SK-N-MC (cell line): ENCODE data around the gene EPC2.

Experiments used
- EZH2 ChIP-seq: fragments of 200-600 bp; sonication (generic); IDR thresholded peaks from one replicate; pipeline ENCODE4 v1.6.1; 2017; ENCODE audit warnings: antibody characterized with exemption
- POLR2AphosphoS5 ChIP-seq: IDR thresholded peaks from 2 replicates; pipeline ENCODE4 v1.6.1; 2012; ENCODE audit warnings: mild to moderate bottlenecking, low read depth, low read length, borderline replicate concordance

DNA sequence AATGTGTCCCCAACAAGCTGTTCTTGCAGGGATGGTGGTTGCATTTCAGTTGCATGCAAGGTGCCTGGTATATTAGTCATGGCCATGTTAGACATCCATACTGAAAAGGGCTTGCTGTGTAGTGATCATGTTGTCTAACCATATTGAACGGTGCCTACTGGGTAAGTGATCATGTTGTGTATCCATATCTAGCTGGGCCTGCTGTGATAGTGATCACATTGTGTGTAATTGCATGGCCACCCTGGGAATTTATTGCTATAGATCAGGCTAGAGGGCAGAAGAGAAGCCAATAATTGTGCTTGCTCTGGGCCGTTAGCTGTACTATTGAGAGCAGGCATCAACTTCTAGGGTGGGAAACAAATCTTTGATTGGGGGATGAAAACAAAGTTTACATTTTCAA lies 9.8 kb upstream of the EPC2 start:
- TF ChIP-seq EZH2 (no peak), POLR2AphosphoS5 (no peak)
